B cell (primary cell): ENCODE data around the gene SEMA4G. TPM values are rescaled to one million over a fixed set of nuclear protein-coding genes. Genes with fewer than 3 reads are reported as not detected.

ENCODE experiments used
- ATAC-seq: fragments of 200-7000 bp; cut with Tn5 transposase; one replicate; pipeline ENCODE4 v1.10.0; 2021; ENCODE audit warnings: low read depth, mild to moderate bottlenecking, moderate number of reproducible peaks, moderate library complexity
- CTCF ChIA-PET: fragments of 350-600 bp; sonication (Branson Sonifier 250); formaldehyde crosslinking; loops from one replicate; lab custom pipeline; 2021; ENCODE audit warnings: antibody characterized with exemption, inconsistent platforms; lab: Charles Lee
- POLR2A ChIA-PET: fragments of 350-600 bp; sonication (Branson Sonifier 250); formaldehyde crosslinking; loops from one replicate; lab custom pipeline; 2021; ENCODE audit warnings: antibody characterized with exemption; lab: Charles Lee
- DNase-seq: peaks from one replicate; pipeline ENCODE4 v3.0.0; 2013
- H2AFZ ChIP-seq: 2 replicates; pipeline ENCODE4 v1.6.1; 2012; ENCODE audit warnings: mild to moderate bottlenecking, low read depth, low read length; ENCODE audit not compliant: insufficient read depth, poor library complexity, severe bottlenecking
- H3K27ac ChIP-seq, 2 donors: 1 replicate in 1 of 2; 2 replicates in 1 of 2; pipeline ENCODE4 v1.5.1; 2012 to 2013; ENCODE audit warnings: low read length in 2 of 2, mild to moderate bottlenecking in 2 of 2, moderate library complexity in 1 of 2
- H3K27me3 ChIP-seq, 4 experiments: fragments of 200-600 bp in 1 of 4; sonication (generic) in 1 of 4; replicated peaks in 1 of 4; 1 replicate in 2 of 4; 2 replicates in 2 of 4; pipeline versions ENCODE4 v1.6.1 to v1.7.0; 2013 to 2016; ENCODE audit warnings: low read length in 3 of 4, mild to moderate bottlenecking in 2 of 4, mixed read lengths in 1 of 4, moderate library complexity in 1 of 4; ENCODE audit not compliant: insufficient read depth in 4 of 4, control insufficient read depth in 3 of 4; ENCODE audit errors: control extremely low read depth in 1 of 4
- H3K36me3 ChIP-seq, 2 experiments: replicated peaks in 1 of 2; 1 replicate in 1 of 2; 2 replicates in 1 of 2; pipeline versions ENCODE4 v1.6.1 to v1.7.1; 2013; ENCODE audit warnings: low read length in 1 of 2; ENCODE audit not compliant: insufficient read depth in 2 of 2, control insufficient read depth in 1 of 2; ENCODE audit errors: control extremely low read depth in 1 of 2, extremely low read depth in 1 of 2
- H3K4me1 ChIP-seq, 2 donors: fragments of 200-600 bp in 1 of 2; sonication (generic) in 1 of 2; 1 replicate in 1 of 2; 2 replicates in 1 of 2; pipeline versions ENCODE4 v1.5.1 to v1.6.1; 2013 to 2017; ENCODE audit warnings: low read length in 2 of 2; ENCODE audit not compliant: control insufficient read depth in 2 of 2, insufficient read depth in 2 of 2
- H3K4me2 ChIP-seq: replicated peaks from 2 replicates; pipeline ENCODE3; 2012; ENCODE audit warnings: mild to moderate bottlenecking, low read depth, low read length; ENCODE audit not compliant: poor library complexity, severe bottlenecking
- H3K4me3 ChIP-seq, 5 experiments: fragments of 200-600 bp in 1 of 5; sonication (generic) in 1 of 5; 1 replicate in 3 of 5; 2 replicates in 2 of 5; pipeline versions ENCODE4 v1.5.1 to v1.7.0; 2011 to 2016; ENCODE audit warnings: low read length in 4 of 5, mild to moderate bottlenecking in 4 of 5, low read depth in 2 of 5, control low read depth in 1 of 5, moderate library complexity in 1 of 5; ENCODE audit not compliant: insufficient read depth in 1 of 5; ENCODE audit errors: control extremely low read depth in 1 of 5, extremely low read depth in 1 of 5
- H3K79me2 ChIP-seq: fragments of 200-600 bp; sonication (generic); one replicate; pipeline ENCODE4 v1.6.0; 2016; ENCODE audit warnings: low read length; ENCODE audit not compliant: control insufficient read depth, insufficient read depth
- H3K9ac ChIP-seq: fragments of 200-600 bp; sonication (generic); 2 replicates; pipeline ENCODE4 v1.6.1; 2017; ENCODE audit warnings: mild to moderate bottlenecking, low read length, moderate library complexity
- H3K9me3 ChIP-seq, 3 donors: one replicate each; pipeline versions ENCODE4 v1.6.1 to v1.7.1; 2013; ENCODE audit warnings: low read length in 2 of 3; ENCODE audit not compliant: control insufficient read depth in 2 of 3, insufficient read depth in 1 of 3; ENCODE audit errors: control extremely low read depth in 1 of 3
- H4K20me1 ChIP-seq: 2 replicates; pipeline ENCODE4 v1.6.0; 2012; ENCODE audit warnings: mild to moderate bottlenecking, low read length; ENCODE audit not compliant: insufficient read depth, control insufficient read depth, poor library complexity, severe bottlenecking
- H3K27ac Mint-ChIP-seq: one replicate; pipeline ENCODE4 v1.8.0; 2021; ENCODE audit warnings: mixed read lengths
- H3K27me3 Mint-ChIP-seq: one replicate; pipeline ENCODE4 v1.8.0; 2021; ENCODE audit warnings: mixed read lengths
- H3K4me1 Mint-ChIP-seq: one replicate; pipeline ENCODE4 v1.8.0; 2021; ENCODE audit warnings: mixed read lengths
- H3K4me3 Mint-ChIP-seq: one replicate; pipeline ENCODE4 v1.8.0; 2021; ENCODE audit warnings: mixed read lengths
- H3K9me3 Mint-ChIP-seq: one replicate; pipeline ENCODE4 v1.8.0; 2022; ENCODE audit warnings: mixed read lengths; ENCODE audit not compliant: insufficient read depth
- CTCF ChIP-seq: fragments of 200-600 bp; IDR thresholded peaks from one replicate; pipeline ENCODE4 v1.8.0; 2022; ENCODE audit warnings: antibody characterized with exemption, mild to moderate bottlenecking
- EZH2 ChIP-seq: IDR thresholded peaks from 2 replicates; pipeline ENCODE4 v1.6.1; 2012; ENCODE audit warnings: borderline replicate concordance, low read depth, mild to moderate bottlenecking, moderate library complexity, low read length; ENCODE audit not compliant: insufficient read depth, poor library complexity, severe bottlenecking
- WGBS: methylation state at CpG from one replicate; pipeline ENCODE4 v1.1.5; 2013; ENCODE audit warnings: missing lambda C conversion rate; ENCODE audit not compliant: insufficient coverage; 5-methylcytosine and 5-hydroxymethylcytosine counted together
- intact Hi-C: fragments of 100-400 bp; cut with micrococcal nuclease; formaldehyde crosslinking; loops from one replicate; pipeline ENCODE4 v1.10.0; 2022
- polyA plus RNA-seq: library from polyadenylated mRNA; depleted of rRNA; stranded (reverse); fragments of >200 nt; gene quantifications from 2 replicates; pipeline ENCODE4 v1.2.3, GENCODE V29; 2012
- total RNA-seq, 2 donors: library from RNA; stranded (reverse); fragments of 120-200 nt in 1 of 2; gene quantifications; 1 replicate in 1 of 2; 2 replicates in 1 of 2; pipeline versions ENCODE4 v1.2.3 to v1.2.4, GENCODE V29; 2013 to 2022

SEMA4G gene
- total and polyA plus RNA-seq, 2 donors (not counting 1 experiment from before 2014, with no cell fraction given) = 0.84 to 0.96 TPM

DNA sequence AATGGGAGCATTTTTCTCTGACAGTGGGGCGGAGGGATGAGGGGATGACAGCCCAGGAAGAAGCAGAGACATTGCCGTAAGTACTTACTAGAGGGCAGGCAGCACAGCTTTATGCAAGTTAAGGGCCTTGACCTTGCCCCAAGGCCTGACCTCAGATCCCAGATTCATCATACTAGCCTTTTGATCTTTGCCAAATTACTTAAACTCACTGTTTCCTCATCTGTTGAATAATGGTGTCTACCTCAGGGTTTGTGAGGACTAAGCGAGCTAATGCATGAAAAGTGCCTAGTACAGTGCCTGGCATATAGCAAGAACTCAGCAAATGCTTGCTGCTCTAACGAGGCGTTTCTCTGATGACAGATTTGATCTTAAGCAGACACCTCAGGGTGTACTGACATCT lies 3.5 kb upstream of the SEMA4G start:
- H3K9me3 Mint-ChIP-seq = no peaks in the 10 kb centered on the region
- H3K4me3 Mint-ChIP-seq = no peak overlapping the region
- Histone ChIP-seq H3K4me3 (no peak overlapping the region), H3K9me3 (no peaks in the 10 kb centered on the region), H3K9ac (no peak overlapping the region), H3K27me3 (no peaks in the 10 kb centered on the region), H3K36me3 (peaks cover 4 to 33% of the 10 kb centered on the region in 2 experiments), H3K79me2 (no peaks in the 10 kb centered on the region), H3K4me2 (no peak overlapping the region), H2AFZ (no peak overlapping the region), H3K4me1 (peaks cover 13 to 17% of the 10 kb centered on the region in 2 donors), H3K27ac (no peak overlapping the region), H4K20me1 (no peaks in the 10 kb centered on the region)
- ATAC-seq (no peak), DNase-seq (no peak)
- WGBS = 84% methylated on average over 4 of the region's 5 CpGs
- TF ChIP-seq CTCF (no peak), EZH2 (no peak)
- POLR2A ChIA-PET = no interaction called here
- peaks cover 15% of the 10 kb centered on the region for H3K4me1 Mint-ChIP-seq
- CTCF ChIA-PET = interaction anchor here (0.6 to 5.4 kb wide), 4 partner anchors 33 to 53 kb away, joined by 3 to 21 read pairs (median 6); no protein-coding TSS in a partner anchor
- no peak overlapping the region for H3K27ac Mint-ChIP-seq
- H3K27me3 Mint-ChIP-seq = no peaks in the 10 kb centered on the region
- intact Hi-C loops = no loop called here

- Histone ChIP-seq H3K79me2 (no peaks in the 10 kb centered on the region), H4K20me1 (no peaks in the 10 kb centered on the region), H2AFZ (no peak overlapping the region), H3K4me1 (peaks cover 13 to 17% of the 10 kb centered on the region in 2 donors), H3K4me2 (no peak overlapping the region), H3K9ac (no peak overlapping the region), H3K4me3 (no peak overlapping the region), H3K9me3 (no peaks in the 10 kb centered on the region), H3K36me3 (peaks cover 4 to 30% of the 10 kb centered on the region in 2 experiments), H3K27ac (no peak overlapping the region), H3K27me3 (no peaks in the 10 kb centered on the region)
- ChIA-PET POLR2A (no interaction called here), CTCF (interaction anchor here (3.0 to 5.4 kb wide), 2 partner anchors 47 to 51 kb away, joined by 9 to 21 read pairs; no protein-coding TSS in a partner anchor)
- DNase-seq (no peak), ATAC-seq (no peak)
- TF ChIP-seq EZH2 = no peak
- TF ChIP-seq CTCF = no peak
- Mint-ChIP-seq H3K9me3 (no peaks in the 10 kb centered on the region), H3K4me3 (no peak overlapping the region), H3K27ac (no peak overlapping the region), H3K27me3 (no peaks in the 10 kb centered on the region), H3K4me1 (peaks cover 16% of the 10 kb centered on the region)
- intact Hi-C loops = no loop called here
- 100% methylated on average over 1 of the region's 2 CpGs for WGBS
Observed at GRCh38 chr10:100966887-100967286, 2.4 kb upstream of the SEMA4G start.
